COLO668 (cell line): Measurements from ENCODE around the gene UBE2I.

Source experiments
- DNase-seq: peaks from one replicate; lab custom pipeline; 2025; ENCODE audit not compliant: unreplicated experiment; lab: John Stamatoyannopoulos, UW

The UBE2I gene

DNA sequence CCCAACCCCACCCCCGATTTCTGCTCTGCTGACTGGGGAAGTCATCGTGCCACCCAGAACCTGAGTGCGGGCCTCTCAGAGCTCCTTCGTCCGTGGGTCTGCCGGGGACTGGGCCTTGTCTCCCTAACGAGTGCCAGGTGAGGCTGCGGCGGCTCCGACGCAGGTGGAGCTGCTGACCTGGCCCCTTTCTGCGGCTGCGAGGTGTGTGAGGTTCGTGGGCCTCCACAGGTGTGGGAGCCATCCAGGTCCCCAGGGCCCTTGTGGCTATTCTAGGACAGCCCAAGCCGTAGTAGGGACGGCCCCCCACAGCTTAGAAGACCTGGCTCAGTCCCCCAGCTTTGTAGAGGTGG, 3.0 kb downstream of the UBE2I start:
- no peak for DNase-seq

DNA sequence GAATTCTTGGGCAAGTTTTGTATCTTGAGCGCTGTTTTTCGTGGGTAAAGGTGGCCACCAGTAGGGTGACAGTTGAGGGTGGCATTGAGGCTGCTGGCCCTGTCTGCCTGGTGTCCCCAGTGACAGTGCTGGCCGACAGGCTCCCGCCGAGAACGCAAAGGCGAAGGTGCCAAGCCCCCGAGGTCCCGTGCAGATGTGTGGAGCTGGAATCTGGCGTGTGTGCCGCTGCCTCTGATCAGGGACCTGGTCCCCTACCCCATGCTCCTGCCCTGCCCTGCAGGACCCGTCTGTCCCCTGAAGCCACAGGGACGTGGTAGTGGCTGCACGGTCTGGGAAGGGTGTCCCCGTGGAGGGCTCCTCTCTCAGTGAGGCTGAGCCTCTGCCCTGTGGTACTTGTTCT, 3.5 kb downstream of the UBE2I start:
- no peak for DNase-seq

DNA sequence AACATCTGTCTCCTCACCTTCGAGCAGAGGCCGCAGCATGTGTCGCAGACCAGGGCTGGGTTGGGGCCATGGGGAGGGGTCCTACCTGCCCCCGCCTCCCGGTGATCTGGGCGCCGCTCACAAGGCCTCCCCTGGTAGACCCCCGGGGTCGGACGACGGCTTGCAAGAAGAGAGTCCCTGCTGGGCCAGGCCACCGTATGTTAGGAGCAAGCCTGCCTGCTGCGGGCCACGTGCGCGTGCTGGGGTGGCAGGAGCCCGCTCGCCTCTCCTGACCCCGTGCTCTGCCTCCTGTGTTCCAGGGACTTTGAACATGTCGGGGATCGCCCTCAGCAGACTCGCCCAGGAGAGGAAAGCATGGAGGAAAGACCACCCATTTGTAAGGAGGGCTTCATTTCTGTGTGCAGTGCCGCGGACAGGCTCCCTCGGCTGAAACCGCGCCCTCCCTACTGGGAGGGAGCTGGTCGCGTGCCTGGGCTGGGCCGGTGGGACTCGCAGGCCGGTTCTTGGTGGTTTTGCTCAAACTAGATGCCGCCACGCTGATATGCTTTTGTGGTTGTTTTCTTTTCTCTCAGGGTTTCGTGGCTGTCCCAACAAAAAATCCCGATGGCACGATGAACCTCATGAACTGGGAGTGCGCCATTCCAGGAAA, 4.4 kb downstream of the UBE2I start:
- DNase-seq = no peak

DNA sequence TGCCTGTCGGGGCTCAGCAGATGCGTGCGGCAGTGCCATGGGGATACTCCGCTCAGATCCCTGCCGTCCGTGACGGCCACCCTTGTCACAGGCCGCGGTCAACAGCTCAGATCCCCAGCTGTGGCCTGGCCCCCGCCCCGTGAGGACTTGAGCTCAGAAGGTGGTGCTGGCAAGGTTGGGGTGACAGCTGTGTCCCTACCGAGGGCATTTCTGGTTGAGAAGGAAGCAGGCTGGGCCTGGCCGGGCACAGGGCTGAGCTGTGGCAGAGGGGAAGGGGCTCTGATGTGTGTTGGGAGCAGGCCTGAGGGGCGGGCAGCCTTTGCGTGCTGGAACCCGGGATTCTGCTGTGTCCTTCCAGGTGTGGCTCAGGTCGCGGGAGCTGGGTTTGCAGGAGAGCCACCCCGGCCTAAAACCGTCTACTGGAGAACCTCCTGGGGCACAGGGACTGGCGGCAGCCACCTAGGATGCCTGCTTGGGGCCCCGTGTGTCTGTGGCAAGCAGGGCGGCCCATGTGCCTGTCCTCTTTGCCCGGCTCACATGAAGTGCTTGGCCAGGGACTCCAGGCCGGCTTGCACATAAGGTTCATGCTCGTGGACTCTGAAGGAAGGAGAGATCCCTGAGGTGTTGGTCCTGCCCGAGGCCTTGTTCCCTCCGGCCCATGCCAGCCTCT, 5.1 kb downstream of the UBE2I start:
- DNase-seq = no peak

DNA sequence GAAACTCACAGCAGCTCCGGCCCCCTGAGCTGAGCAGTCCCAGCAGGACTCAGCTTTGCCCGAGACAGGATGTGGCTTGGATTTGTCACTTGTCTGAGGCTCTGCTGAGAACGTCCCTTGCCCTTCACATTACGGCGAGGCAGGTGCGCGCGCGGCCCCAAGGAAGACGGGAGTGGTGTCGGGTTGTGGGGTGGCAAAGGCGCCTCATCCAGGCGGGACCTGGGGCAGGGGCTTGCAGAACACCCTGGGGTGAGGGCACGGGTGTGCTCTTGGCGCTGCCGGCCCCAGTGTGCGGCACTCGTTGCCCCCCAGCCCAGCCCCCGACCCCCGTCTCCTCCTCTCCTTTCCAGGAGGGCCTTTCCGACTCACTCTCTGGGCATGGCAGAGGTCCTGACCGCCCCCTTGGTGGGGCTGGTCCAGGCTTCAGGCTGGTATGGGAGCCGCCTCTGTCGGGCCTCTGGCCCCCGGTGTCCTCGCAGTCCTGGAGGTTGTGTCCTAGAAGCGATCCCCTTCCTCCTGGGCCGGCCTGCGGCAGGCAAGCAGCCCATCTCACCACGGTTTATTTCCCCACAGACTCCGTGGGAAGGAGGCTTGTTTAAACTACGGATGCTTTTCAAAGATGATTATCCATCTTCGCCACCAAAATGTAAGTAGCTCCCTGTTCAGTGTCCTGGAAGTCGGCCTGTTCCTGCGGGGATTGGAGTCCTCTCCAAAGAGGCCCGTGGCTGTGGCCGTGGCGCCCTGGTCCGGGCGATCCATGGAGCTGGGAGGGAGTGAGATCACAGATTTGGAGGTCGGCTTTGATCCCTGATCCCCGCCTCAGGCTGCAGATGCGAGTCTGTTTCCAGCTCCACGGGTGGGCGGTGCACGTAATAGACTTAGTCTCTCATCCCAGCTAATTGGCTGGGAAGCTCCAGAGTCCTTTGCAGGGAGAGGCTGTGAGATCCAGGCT, 5.9 kb downstream of the UBE2I start:
- DNase-seq = no peak

DNA sequence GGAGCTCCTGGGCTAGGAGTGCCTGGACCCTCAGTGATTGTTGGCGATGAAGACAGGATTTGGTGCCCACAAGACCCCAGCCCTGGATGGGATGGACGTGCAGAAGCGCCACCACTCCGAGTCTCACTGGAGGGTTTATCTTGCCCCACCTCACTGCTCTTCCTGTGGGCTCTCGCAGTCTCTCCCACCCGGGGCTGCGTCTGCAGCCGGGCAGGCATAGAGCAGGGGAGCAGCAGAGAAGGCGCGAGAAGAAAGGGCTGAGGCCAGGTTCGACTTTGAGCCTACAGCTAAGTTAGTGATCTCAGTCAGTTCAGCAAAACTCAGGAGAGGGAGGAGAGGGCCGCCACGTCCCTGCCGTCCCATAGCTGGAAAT, 6.6 kb downstream of the UBE2I start:
- no peak for DNase-seq

DNA sequence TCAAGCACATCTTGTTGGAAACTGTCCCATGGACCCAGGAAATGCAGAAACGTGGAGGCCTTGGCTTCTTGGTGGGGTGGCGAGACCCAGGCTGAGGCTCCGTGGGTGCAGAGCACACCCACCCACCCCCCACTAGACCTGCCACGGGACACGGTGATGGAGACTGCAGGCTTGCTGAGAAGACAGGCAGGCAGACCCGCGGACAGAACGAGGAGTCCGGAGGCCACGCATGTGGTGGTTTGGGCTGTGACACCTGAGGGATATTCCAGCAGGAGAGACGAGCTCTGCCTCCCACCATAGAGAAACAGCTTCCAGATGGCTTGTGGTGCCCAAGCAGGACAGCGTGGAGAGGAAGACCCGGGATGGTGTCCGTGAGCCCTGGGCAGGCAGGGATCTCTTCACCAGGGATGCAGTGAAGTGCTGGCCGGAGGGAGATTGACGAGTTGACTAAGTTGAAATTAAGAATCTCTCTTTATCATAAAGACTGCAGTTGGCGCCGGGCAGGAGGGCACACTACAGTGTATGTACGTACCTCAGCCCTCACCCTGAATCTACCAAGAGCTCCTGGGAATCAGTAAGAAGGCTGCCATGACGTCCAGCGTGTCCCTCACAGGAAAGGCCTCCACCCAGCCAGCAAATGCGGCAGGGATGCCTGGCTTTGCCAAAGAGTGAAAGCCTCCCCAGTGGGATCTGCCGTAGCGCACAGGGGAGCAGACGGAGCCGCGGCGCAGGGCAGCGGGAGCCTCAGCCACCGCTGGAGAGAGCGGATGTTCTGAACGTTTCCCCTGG, 8.2 kb downstream of the UBE2I start:
- no peak for DNase-seq

DNA sequence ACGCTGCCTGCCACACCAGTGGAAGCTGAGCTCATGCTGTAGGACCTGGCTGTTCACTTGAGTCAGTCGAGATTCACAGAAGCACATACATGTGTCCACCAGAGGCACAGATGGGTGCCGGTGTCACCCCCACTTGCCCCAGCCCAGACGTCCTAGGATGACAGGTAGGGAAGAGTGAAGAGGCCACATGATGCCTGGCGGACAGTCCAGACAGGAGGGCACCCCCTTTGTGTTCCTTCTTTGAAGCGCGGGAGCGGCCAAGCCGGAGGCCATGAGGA, 8.8 kb downstream of the UBE2I start:
- no peak for DNase-seq

DNA sequence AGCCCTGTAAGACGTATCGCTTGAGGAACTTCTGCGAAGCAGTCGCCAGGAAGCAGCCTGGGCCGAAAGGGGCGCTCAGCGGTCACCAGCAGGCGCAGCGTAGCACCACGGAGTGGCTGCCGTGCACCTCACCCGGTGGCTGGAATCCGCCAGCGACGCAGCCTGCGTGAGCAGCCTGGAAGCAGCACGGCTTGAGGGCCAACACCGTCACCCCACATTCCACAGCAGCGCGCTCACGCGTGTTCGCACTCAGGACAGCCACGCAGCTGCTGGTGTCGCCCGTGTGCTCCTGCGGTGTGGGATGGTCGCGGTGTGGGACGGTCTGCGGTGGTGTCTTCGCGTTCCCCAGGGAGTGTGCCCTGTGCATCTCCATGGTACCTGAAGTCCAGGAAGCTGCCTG, 9.6 kb downstream of the UBE2I start:
- no peak for DNase-seq

DNA sequence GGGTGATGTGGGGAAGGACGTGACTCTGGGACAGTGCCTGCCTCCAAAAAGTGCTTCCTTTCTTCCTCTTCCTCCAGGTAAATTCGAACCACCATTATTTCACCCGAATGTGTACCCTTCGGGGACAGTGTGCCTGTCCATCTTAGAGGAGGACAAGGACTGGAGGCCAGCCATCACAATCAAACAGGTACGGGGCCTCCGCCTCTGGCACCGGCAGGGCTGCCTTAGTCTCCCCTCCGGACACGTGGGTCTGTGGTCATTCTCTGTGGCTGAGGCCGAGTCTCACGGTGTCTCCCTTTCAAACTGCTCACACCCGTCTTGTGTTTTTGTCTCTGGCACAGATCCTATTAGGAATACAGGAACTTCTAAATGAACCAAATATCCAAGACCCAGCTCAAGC, 10.7 kb downstream of the UBE2I start:
- DNase-seq = no peak

DNA sequence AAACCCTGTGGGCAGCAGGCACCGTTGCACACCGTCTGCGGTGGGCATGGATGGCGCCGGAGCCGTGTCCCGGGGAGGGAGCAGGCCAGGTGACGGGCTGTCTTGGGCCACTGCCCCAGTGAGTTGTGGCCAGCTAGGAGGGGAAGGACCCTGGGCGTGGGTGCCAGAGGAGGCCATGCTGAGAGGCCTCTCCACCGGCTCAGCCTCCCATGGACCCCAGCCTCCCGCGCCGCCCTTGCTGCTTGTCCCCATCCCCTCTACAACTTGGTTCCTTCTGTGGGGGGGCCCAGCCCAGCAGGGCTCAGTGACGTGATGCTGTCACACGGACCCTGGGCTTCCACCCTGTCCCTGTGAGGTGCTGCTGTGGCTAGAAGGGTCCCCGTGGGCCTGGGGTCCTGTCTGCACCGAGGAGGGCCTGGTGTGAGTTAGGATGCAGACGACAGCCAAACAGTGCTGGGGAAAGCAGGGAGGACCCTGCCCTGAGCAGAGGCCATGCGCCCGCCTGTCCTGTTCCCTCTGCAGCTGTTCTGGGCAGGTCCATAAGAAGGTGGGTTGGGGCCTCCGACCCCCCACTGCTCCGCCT, 11.3 kb downstream of the UBE2I start:
- DNase-seq = no peak

DNA sequence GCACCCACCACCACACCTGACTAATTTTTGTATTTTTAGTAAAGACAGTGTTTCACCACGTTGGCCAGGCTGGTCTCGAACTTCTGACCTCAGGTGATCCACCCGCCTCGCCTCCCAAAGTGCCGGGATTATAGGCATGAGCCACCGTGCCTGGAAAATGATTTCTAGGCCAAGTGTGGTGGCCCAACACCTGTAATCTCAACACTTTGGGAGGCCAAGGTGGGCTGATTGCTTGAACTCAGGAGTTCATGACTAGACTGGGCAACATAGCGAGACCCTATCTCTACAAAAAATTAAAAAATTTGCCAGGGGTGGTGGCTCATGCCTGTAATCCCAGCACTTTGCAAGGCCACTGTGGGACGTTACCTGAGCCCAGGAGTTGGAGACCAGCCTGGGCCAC, 13.0 kb downstream of the UBE2I start:
- DNase-seq = no peak

DNA sequence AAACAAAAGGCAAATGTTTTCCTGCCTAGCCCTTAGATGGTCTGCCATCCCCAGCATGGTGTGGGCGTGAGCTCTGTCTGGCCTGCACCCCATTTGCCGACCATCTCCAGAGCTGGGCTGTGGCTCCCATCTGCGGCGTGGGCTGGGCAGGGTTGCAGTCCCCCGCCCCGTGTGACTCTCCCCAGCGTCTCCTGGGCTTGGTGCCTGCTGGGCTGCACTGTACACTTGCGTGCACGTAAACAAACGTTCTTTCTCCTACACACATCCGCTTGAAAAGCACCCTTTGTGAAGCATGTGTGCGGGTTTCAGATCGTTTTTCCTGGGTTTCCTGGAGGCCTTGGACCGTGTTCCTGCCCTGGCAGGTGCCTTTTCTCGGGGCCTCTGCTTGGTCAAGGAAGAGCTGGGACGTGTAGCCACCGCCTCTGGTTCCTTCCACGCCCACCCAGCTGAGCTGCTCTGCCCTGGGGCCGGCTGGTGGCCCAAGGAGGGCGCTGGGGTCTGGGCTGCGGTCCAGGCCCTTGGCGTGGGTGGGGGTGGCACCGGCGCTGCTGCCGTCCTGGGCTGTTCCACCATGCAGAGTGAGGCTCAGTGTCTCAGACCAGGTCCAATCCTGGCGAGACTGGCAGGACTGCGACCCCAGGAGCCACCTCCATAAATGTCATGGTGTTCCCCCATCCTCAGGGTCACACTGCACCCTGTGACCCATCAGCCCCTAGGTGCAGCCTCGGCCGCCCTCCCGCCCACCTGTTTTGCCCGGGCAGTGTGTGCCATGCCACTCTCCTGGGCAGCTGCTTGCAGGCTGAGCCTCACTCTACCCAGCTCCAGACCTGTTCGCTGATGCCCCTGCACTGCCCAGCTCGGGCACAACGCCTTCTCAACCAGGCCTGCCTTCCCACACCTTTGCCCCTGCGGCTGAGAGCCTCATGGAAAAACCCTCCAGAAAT, 14.1 kb downstream of the UBE2I start:
- no peak for DNase-seq

DNA sequence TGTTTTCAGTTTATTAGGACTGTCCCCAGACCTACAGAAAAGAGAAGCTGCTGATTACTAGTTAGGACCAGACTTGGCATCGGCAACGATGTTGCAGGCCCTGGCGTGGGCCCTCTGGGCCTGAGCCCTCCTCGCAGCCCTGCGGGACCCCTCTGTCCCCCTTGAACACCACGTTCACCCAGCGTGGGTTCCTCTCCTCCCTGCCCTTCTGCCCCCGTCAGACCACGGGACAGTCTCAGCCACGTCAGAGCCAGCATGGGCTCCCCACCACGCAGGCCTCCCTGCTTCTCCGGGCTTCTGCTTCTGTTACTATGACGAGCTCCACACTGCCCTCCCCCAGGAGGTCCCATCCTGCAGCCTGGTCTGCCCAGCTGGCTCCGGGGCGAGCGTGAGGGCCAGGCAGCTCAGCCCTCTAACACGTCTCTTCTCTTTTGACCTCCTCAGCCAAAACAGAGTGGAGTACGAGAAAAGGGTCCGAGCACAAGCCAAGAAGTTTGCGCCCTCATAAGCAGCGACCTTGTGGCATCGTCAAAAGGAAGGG, 14.9 kb downstream of the UBE2I start:
- no peak for DNase-seq

DNA sequence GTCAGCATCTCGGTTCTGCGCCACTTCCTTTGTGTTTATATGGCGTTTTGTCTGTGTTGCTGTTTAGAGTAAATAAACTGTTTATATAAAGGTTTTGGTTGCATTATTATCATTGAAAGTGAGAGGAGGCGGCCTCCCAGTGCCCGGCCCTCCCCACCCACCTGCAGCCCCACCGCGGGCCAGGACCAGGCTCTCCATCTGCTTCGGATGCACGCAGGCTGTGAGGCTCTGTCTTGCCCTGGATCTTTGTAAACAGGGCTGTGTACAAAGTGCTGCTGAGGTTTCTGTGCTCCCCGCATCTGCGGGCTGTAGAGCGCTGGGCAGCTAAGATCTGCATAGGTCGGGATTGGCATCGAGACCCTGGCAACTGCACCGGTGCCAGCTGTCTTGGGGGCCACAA, 15.8 kb downstream of the UBE2I start:
- no peak for DNase-seq

DNA sequence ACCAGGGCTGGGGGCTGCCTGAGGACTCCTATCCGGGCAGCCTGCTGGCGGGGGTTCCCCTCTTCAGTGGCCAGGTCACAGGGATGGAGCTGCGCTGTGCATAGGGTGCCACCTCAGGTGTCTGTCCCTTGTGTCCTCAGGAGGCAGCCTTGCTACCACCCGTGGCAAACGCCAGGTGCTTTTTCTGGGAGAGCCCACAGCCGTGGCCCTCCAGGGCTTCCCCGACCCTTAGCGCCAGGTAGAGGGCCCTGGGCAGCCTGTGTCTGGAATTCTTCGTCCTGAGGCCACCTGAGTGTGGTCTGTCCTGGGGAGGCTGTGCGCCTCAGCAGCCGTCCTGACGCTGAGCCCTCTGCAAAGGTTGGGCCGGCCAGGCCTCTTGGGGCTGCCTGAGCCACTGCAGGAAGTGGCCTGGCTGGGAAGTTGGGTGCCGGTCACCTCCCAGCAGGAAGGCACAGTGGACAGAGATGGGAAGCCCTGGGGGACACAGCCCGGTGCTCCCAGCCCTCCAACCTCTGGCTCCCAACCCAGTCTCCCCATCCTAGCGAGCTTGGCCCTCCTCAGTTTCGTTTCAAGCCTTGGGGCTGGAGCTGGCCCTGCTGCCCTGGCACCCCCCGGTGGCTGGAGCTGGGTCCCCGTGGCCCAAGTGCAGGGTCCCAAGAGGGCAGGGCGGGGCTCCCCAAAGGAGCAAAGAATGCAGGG, 16.4 kb downstream of the UBE2I start:
- DNase-seq = no peak

DNA sequence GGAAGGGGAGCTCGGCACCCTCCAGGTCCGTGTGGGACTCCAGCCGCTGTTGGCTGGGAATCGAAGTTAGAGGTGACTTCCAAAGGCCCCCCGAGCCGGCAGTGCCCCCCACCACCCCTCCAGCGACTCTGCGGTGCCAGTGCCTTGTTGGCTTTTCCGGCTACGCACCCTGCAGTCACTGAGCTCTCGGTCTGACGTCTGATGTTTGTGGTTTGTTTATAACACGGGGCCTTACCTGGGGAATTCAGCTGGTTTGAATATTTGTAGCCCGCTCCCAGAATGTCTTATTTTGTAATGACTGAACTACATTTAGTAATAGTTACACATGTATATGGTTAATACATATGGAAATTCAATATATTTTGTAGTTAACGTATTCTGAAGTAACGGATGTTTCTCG, 17.0 kb downstream of the UBE2I start:
- no peak for DNase-seq

DNA sequence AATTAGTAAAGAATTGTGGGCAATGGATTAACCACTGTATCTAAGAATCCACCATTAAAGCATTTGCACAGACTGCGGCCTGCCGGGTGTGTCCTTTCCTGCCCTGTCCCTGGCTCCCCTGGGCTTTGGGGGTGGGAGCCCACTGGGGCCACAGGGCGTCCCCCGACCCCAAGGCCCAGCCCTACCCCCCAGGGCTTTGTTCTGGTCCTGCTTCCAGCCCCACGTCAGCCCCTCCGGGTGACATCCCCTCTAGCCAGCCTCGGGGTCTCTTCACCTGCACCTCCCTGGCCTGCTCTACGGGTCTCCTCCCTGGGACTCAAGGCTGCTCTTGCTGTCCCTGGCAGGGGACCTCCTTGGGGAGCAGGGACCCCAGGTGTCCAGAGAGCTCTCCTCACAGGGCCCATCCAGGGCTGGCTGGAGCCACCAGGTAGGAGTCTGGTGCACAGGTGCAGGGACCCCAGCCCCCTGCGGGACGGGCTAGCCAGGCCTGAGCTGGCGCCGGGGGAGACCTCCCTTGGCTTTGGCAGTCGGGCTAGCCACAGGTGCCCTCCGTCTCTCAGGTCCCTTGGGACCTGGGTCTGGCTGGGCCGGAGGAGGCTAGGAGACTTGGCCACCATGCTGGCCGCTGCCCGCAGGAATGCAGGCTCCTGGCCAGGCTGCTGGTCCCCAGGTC, 17.6 kb downstream of the UBE2I start:
- DNase-seq = no peak

DNA sequence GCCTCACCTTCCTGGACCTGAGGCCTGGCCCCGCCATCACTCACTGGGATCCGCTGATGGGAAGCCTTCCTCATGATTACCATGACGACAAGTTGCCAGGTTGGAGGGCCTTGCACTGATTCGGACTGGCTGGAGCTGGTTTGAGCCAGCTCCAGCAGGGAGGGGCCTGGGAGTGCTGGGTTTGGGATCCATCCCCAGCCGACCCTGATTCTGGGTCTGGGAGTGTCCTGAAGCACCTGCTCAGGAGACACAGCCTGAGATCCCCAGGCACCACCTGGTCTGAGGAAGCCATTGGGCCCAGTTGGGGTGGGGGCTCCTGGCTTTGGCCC, 18.1 kb downstream of the UBE2I start:
- peak; percentile 49 for DNase-seq
